GM18951 (cell line): ENCODE results near the gene BAZ2B.

Experiments used
- POLR2A ChIP-seq: IDR thresholded peaks from 4 replicates; pipeline ENCODE4 v1.6.1; 2011; ENCODE audit warnings: mild to moderate bottlenecking; ENCODE audit not compliant: insufficient read length, insufficient read depth; ENCODE audit errors: extremely low read depth
- in situ Hi-C: fragments of 300-500 bp; cut with MboI; formaldehyde crosslinking; loops from one replicate; pipeline ENCODE4 v1.12.0; 2022; ENCODE audit warnings: low sequenced_read_pairs, mixed read lengths, inconsistent platforms; ENCODE audit not compliant: unreplicated experiment

BAZ2B gene

GRCh38 chr2:159612255-159612901 lies 4.0 kb downstream of the BAZ2B start:
- in situ Hi-C loops, result no loop called here
- TF ChIP-seq POLR2A, result no peak

- in situ Hi-C loops, result no loop called here
These were observed 6.4 kb downstream of the BAZ2B start for GRCh38 chr2:159609811-159610549.

GRCh38 chr2:159608723-159609308 lies 7.5 kb downstream of the BAZ2B start:
- in situ Hi-C loops, result no loop called here
- no peak for TF ChIP-seq POLR2A

More at GRCh38 chr2:159609811-159610549, 6.4 kb downstream of the BAZ2B start:
- no peak for TF ChIP-seq POLR2A

GRCh38 chr2:159608108-159608507 lies 8.2 kb downstream of the BAZ2B start:
- TF ChIP-seq POLR2A, result no peak
- in situ Hi-C loops, result no loop called here

GRCh38 chr2:159606287-159606686 lies 10.1 kb downstream of the BAZ2B start:
- in situ Hi-C loops, result no loop called here
- no peak for TF ChIP-seq POLR2A

- in situ Hi-C loops, result no loop called here
- TF ChIP-seq POLR2A, result no peak
These were observed 10.7 kb downstream of the BAZ2B start for GRCh38 chr2:159605441-159606178.

- in situ Hi-C loops, result no loop called here
These were observed 12.2 kb downstream of the BAZ2B start for GRCh38 chr2:159604159-159604558.

GRCh38 chr2:159600752-159601151 lies 15.6 kb downstream of the BAZ2B start:
- no peak for TF ChIP-seq POLR2A
- in situ Hi-C loops, result no loop called here

More at GRCh38 chr2:159604159-159604558, 12.2 kb downstream of the BAZ2B start:
- no peak for TF ChIP-seq POLR2A

- in situ Hi-C loops, result no loop called here
- no peak for TF ChIP-seq POLR2A
These were observed 20.8 kb downstream of the BAZ2B start for GRCh38 chr2:159595410-159596046.

- in situ Hi-C loops, result no loop called here
- no peak for TF ChIP-seq POLR2A
These were observed 23.9 kb downstream of the BAZ2B start for GRCh38 chr2:159592441-159592840.

GRCh38 chr2:159591221-159591620 lies 25.1 kb downstream of the BAZ2B start:
- in situ Hi-C loops, result no loop called here

GRCh38 chr2:159589286-159589685 lies 27.1 kb downstream of the BAZ2B start:
- TF ChIP-seq POLR2A, result no peak
- in situ Hi-C loops, result no loop called here

More at GRCh38 chr2:159591221-159591620, 25.1 kb downstream of the BAZ2B start:
- no peak for TF ChIP-seq POLR2A

GRCh38 chr2:159586034-159586433 lies 30.3 kb downstream of the BAZ2B start:
- no peak for TF ChIP-seq POLR2A
- in situ Hi-C loops, result no loop called here
